Effector memory CD4-positive, alpha-beta T cell (primary cell): ENCODE measurements around the gene SWT1.

Experiments
- DNase-seq, 3 donors: peaks; one replicate each; pipeline ENCODE4 v3.0.0-alpha.2; 2020
- H3K27ac ChIP-seq: 2 replicates; pipeline ENCODE4 v1.7.0; 2013; ENCODE audit warnings: mild to moderate bottlenecking, low read length, moderate library complexity; ENCODE audit not compliant: insufficient read depth, poor library complexity, severe bottlenecking
- H3K27me3 ChIP-seq: replicated peaks from 2 replicates; pipeline ENCODE4 v1.7.0; 2013; ENCODE audit warnings: mild to moderate bottlenecking, low read length; ENCODE audit not compliant: insufficient read depth, control insufficient read depth, poor library complexity, severe bottlenecking
- H3K36me3 ChIP-seq: 2 replicates; pipeline ENCODE4 v1.7.0; 2013; ENCODE audit warnings: mild to moderate bottlenecking, low read length, moderate library complexity; ENCODE audit not compliant: control insufficient read depth, insufficient read depth
- H3K4me1 ChIP-seq: 2 replicates; pipeline ENCODE4 v1.7.0; 2013; ENCODE audit warnings: low read length, mild to moderate bottlenecking; ENCODE audit not compliant: control insufficient read depth, insufficient read depth, poor library complexity, severe bottlenecking
- H3K4me3 ChIP-seq: 2 replicates; pipeline ENCODE4 v1.7.0; 2013; ENCODE audit warnings: low read length, low read depth, mild to moderate bottlenecking; ENCODE audit not compliant: insufficient read depth, poor library complexity, severe bottlenecking
- H3K9me3 ChIP-seq: 2 replicates; pipeline ENCODE4 v1.7.0; 2013; ENCODE audit warnings: mild to moderate bottlenecking, low read length, moderate library complexity; ENCODE audit not compliant: control insufficient read depth

SWT1 gene

GRCh38 chr1:185292237-185292636 lies 135.3 kb downstream of the SWT1 start:
- Histone ChIP-seq H3K27me3 (no peaks in the 10 kb centered on the region), H3K4me1 (no peaks in the 10 kb centered on the region), H3K27ac (no peak overlapping the region), H3K4me3 (no peak overlapping the region), H3K36me3 (peaks cover 22% of the 10 kb centered on the region), H3K9me3 (no peaks in the 10 kb centered on the region)
- DNase-seq, result no peak

- H3K9me3 ChIP-seq, result no peaks in the 10 kb centered on the region
- H3K4me1 ChIP-seq, result no peaks in the 10 kb centered on the region
- no peak for DNase-seq
- peaks cover 40% of the 10 kb centered on the region for H3K36me3 ChIP-seq
- no peaks in the 10 kb centered on the region for H3K27me3 ChIP-seq
- H3K27ac ChIP-seq, result no peak overlapping the region
- no peak overlapping the region for H3K4me3 ChIP-seq
These were observed 137.1 kb downstream of the SWT1 start for GRCh38 chr1:185293967-185294542.

- DNase-seq, result no peak
- Histone ChIP-seq H3K4me1 (no peaks in the 10 kb centered on the region), H3K9me3 (no peaks in the 10 kb centered on the region), H3K4me3 (no peak overlapping the region), H3K36me3 (peaks cover 50% of the 10 kb centered on the region), H3K27me3 (no peaks in the 10 kb centered on the region), H3K27ac (no peak overlapping the region)
These were observed 138.1 kb downstream of the SWT1 start for GRCh38 chr1:185295091-185295490.

GRCh38 chr1:185297982-185298381 lies 141.0 kb downstream of the SWT1 start:
- H3K4me1 ChIP-seq, result no peaks in the 10 kb centered on the region
- H3K9me3 ChIP-seq, result no peaks in the 10 kb centered on the region
- H3K4me3 ChIP-seq, result no peak overlapping the region
- H3K27me3 ChIP-seq, result no peaks in the 10 kb centered on the region
- peaks cover 77% of the 10 kb centered on the region for H3K36me3 ChIP-seq
- H3K27ac ChIP-seq, result no peak overlapping the region
- DNase-seq, result no peak

GRCh38 chr1:185300152-185300551 lies 143.2 kb downstream of the SWT1 start:
- no peak for DNase-seq
- H3K9me3 ChIP-seq, result no peaks in the 10 kb centered on the region
- H3K4me3 ChIP-seq, result no peak overlapping the region
- no peaks in the 10 kb centered on the region for H3K4me1 ChIP-seq
- H3K27ac ChIP-seq, result no peak overlapping the region
- H3K27me3 ChIP-seq, result no peaks in the 10 kb centered on the region
- H3K36me3 ChIP-seq, result peaks cover 88% of the 10 kb centered on the region

GRCh38 chr1:185305419-185305818 lies 148.5 kb downstream of the SWT1 start:
- Histone ChIP-seq H3K9me3 (no peaks in the 10 kb centered on the region), H3K27ac (no peak overlapping the region), H3K27me3 (no peaks in the 10 kb centered on the region), H3K4me1 (no peaks in the 10 kb centered on the region), H3K4me3 (no peak overlapping the region), H3K36me3 (peaks cover 91% of the 10 kb centered on the region)
- DNase-seq, result no peak

GRCh38 chr1:185308126-185308525 lies 151.2 kb downstream of the SWT1 start:
- Histone ChIP-seq H3K27me3 (no peaks in the 10 kb centered on the region), H3K36me3 (peaks cover 75% of the 10 kb centered on the region), H3K9me3 (no peaks in the 10 kb centered on the region), H3K4me1 (peaks cover 8% of the 10 kb centered on the region), H3K27ac (no peak overlapping the region), H3K4me3 (no peak overlapping the region)
- no peak for DNase-seq

- Histone ChIP-seq H3K36me3 (peaks cover 62% of the 10 kb centered on the region), H3K4me3 (no peak overlapping the region), H3K4me1 (peaks cover 22% of the 10 kb centered on the region), H3K9me3 (no peaks in the 10 kb centered on the region), H3K27me3 (no peaks in the 10 kb centered on the region), H3K27ac (no peak overlapping the region)
- DNase-seq, result no peak
These were observed 152.6 kb downstream of the SWT1 start for GRCh38 chr1:185309566-185309965.

GRCh38 chr1:185311589-185312225 lies 154.7 kb downstream of the SWT1 start:
- peaks cover 42% of the 10 kb centered on the region for H3K36me3 ChIP-seq
- no peak for DNase-seq
- no peaks in the 10 kb centered on the region for H3K27me3 ChIP-seq
- H3K4me1 ChIP-seq, result peaks cover 28% of the 10 kb centered on the region
- H3K9me3 ChIP-seq, result no peaks in the 10 kb centered on the region
- H3K4me3 ChIP-seq, result no peak overlapping the region
- no peak overlapping the region for H3K27ac ChIP-seq

GRCh38 chr1:185312361-185313138 lies 155.6 kb downstream of the SWT1 start:
- H3K4me3 ChIP-seq, result no peak overlapping the region
- H3K4me1 ChIP-seq, result peaks cover 28% of the 10 kb centered on the region
- H3K27ac ChIP-seq, result no peak overlapping the region
- H3K27me3 ChIP-seq, result no peaks in the 10 kb centered on the region
- peaks cover 33% of the 10 kb centered on the region for H3K36me3 ChIP-seq
- H3K9me3 ChIP-seq, result no peaks in the 10 kb centered on the region
- DNase-seq, result no peak
